Subcutaneous abdominal adipose tissue (tissue), 5 donors: ENCODE data around the gene CROCC2.

Source experiments
- H3K27ac ChIP-seq: one replicate; pipeline ENCODE4 v1.7.0; 2013; ENCODE audit warnings: low read depth, mild to moderate bottlenecking, inconsistent platforms, low read length, moderate library complexity
- H3K27me3 ChIP-seq, 5 donors: one replicate each; pipeline ENCODE4 v1.7.0; 2013; ENCODE audit warnings: low read length in 5 of 5, inconsistent platforms in 1 of 5; ENCODE audit not compliant: control insufficient read depth in 5 of 5, insufficient read depth in 4 of 5
- H3K36me3 ChIP-seq, 5 donors: one replicate each; pipeline ENCODE4 v1.7.0; 2013; ENCODE audit warnings: low read length in 5 of 5; ENCODE audit not compliant: control insufficient read depth in 5 of 5, insufficient read depth in 5 of 5
- H3K4me1 ChIP-seq, 5 donors: one replicate each; pipeline ENCODE4 v1.7.0; 2013; ENCODE audit warnings: low read length in 5 of 5, mild to moderate bottlenecking in 3 of 5, moderate library complexity in 1 of 5; ENCODE audit not compliant: control insufficient read depth in 5 of 5, insufficient read depth in 5 of 5
- H3K4me3 ChIP-seq, 5 donors: one replicate each; pipeline ENCODE4 v1.7.0; 2013; ENCODE audit warnings: low read length in 5 of 5, low read depth in 1 of 5
- H3K9ac ChIP-seq, 5 donors: one replicate each; pipeline ENCODE4 v1.7.0; 2013; ENCODE audit warnings: low read length in 5 of 5, mild to moderate bottlenecking in 4 of 5, moderate library complexity in 3 of 5
- H3K9me3 ChIP-seq, 5 donors: one replicate each; pipeline ENCODE4 v1.7.0; 2013; ENCODE audit warnings: low read length in 5 of 5; ENCODE audit not compliant: control insufficient read depth in 5 of 5
- donor health status: healthy.
- donor health status: healthy.
- donor health status: healthy.
- donor health status: healthy.
- donor health status: healthy.

The CROCC2 gene

DNA sequence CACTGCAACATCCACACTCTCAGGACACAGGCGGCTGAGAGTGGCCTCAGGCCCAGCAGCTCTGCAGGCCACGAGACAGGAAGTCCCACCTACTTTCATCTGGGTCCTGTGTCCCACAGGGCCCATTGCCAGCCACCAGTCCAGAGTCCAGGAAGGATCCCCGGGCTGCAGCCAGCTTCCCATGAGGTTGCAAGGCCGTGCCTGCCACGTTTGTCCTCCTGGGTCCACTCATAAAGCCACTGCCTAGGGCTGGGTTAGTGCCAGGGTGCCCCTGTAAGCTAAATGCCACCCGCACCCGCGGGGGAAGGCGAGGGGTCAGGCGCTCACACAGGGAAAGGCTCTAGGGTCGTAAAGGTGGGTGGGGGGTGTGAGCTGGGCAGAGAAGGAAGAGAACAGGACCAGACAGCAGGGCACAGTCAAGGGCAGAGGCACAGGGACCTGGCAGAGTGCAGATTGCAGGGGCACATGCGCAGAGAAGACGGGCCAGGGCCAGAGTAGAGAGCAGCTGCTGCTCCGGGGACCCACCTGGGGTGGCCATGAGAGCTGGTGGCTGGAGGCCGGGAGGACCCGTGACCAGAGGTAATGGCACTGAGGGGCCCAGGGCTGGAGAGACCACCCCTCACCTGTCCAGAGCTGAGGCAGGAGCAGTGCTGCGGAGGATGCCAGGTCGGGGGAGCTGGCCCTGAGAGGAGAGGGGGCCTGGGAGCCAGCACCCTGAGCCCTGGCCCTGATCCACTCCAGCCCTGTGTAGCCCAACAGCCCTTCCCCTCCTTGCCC lies 29.5 kb upstream of the CROCC2 start:
- Histone ChIP-seq H3K9me3 (no peaks in the 10 kb centered on the region), H3K4me1 (peaks cover 4 to 50% (median 36%) of the 10 kb centered on the region in 5 donors), H3K36me3 (no peaks in the 10 kb centered on the region), H3K4me3 (no peak overlapping the region), H3K27ac (no peak overlapping the region), H3K27me3 (no peaks in the 10 kb centered on the region), H3K9ac (peak overlapping the region in 1 of 5 donors; percentile 20)

DNA sequence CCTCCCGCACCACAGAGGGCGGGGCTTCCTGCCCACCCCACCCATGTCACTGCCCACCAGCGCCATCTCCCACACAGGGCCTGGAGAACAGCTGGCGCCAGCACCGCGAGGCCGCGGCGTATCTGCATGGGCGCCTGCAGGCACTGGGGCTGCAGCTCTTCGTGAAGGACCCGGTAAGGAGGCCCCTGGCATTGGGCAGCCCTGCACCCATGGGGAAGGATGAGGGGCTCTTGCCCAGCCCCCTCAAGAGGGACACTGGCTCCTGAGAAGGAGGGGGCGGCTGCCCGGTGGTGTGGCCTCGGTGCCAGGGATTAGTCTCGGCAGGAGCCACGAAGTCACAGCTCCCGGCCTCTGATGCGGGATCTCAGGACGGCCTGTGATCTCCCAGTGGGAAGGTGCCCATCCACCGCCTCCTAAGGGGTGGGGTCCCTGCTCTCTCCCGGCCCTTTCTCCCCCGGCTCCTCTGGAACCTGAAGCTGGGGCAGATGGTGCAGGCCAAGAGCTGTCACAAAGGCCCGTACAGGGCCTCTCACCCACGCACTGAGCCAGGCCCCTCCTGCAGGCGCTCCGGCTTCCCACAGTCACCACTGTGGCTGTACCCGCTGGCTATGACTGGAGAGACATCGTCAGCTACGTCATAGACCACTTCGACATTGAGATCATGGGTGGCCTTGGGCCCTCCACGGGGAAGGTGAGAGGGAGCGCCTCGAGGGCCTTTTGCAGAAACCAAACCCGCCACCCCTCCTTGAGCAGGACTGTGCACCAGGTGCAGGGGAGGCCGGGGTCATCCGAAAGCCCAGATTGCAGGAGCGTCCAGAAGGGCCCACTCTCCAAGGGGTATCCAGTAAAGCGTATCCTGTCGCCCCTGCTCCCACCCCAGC lies 28.4 kb upstream of the CROCC2 start:
- Histone ChIP-seq H3K9ac (no peak overlapping the region), H3K9me3 (no peaks in the 10 kb centered on the region), H3K27ac (no peak overlapping the region), H3K27me3 (no peaks in the 10 kb centered on the region), H3K36me3 (no peaks in the 10 kb centered on the region), H3K4me1 (peaks cover 2 to 39% (median 31%) of the 10 kb centered on the region in 5 donors), H3K4me3 (no peak overlapping the region)

DNA sequence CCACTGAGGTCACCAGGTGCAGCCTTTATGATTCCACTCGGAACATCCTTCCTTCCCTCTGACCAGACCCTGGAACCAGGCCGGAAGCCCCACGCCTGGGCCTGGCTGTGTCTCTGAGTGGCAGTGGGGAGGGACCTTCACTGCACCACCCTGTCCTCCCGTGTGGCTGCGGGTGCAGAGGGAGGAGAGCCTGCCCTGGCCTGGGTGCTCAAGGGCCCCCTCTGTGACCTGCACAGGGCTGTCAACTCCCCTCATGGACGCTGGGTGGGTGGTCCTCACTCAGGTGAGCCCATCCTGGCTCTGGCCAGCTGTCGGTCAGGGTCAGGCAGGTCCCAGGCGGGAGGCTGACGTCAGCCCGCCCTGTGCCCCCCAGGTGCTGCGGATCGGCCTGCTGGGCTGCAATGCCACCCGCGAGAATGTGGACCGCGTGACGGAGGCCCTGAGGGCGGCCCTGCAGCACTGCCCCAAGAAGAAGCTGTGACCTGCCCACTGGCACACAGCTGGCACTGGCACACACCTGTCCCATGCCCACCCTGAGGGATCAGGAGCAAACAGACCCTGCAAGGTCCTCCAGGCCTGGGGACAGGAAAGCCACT lies 27.7 kb upstream of the CROCC2 start:
- Histone ChIP-seq H3K9me3 (no peaks in the 10 kb centered on the region), H3K27me3 (no peaks in the 10 kb centered on the region), H3K4me1 (peaks cover 2 to 32% (median 25%) of the 10 kb centered on the region in 5 donors), H3K9ac (no peak overlapping the region), H3K4me3 (no peak overlapping the region), H3K27ac (no peak overlapping the region), H3K36me3 (no peaks in the 10 kb centered on the region)

- no peak overlapping the region for H3K9ac ChIP-seq
- H3K4me1 ChIP-seq, result peaks cover 2 to 25% (median 19%) of the 10 kb centered on the region in 5 donors
- no peak overlapping the region for H3K27ac ChIP-seq
- H3K4me3 ChIP-seq, result no peak overlapping the region
- H3K9me3 ChIP-seq, result no peaks in the 10 kb centered on the region
- H3K36me3 ChIP-seq, result no peaks in the 10 kb centered on the region
- no peaks in the 10 kb centered on the region for H3K27me3 ChIP-seq
Measured at GRCh38 chr2:240879105-240879504, 27.0 kb upstream of the CROCC2 start.

DNA sequence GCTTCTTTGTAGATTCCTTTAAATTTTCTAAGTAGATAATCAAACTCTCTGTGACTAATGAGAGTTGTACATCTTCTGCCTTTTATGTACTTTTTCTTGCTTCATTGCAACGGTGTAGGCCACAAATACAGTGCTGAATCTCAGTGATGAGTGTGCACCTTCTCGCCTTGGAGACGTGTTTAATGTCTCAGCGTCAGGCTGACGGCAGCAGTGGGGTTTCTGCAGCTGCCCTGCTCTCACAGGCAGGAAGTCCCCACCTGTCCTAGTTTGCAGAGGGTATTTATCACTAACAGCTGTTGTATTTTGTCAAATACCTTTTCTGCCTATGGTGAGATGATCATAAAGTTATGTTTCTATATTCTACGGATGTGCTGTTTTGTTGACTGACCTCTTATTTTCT lies 24.2 kb upstream of the CROCC2 start:
- H3K4me3 ChIP-seq, result no peak overlapping the region
- no peak overlapping the region for H3K27ac ChIP-seq
- peaks cover 0 to 4% (median 3%) of the 10 kb centered on the region in 5 donors for H3K4me1 ChIP-seq
- no peak overlapping the region for H3K9ac ChIP-seq
- H3K27me3 ChIP-seq, result no peaks in the 10 kb centered on the region
- no peaks in the 10 kb centered on the region for H3K36me3 ChIP-seq
- H3K9me3 ChIP-seq, result no peaks in the 10 kb centered on the region

DNA sequence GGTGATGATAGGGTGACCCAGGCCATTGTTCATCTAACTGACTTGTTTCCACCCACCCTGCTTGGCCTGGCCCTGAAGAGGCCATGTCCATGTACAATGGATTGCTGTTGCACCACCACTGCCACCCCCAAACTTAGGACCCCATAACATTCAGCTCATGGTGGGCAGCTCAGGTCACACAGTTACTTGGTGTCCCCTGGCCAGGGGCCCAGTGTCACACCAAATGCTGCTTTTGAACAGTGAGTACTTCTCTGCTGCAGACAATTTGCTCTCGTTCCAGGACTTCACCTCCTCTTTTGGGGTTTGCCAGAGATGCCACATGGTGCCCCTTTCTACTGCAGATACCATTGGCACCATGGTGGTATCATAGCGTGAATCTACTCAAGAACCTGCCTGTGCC lies 21.9 kb upstream of the CROCC2 start:
- H3K9me3 ChIP-seq, result no peaks in the 10 kb centered on the region
- no peaks in the 10 kb centered on the region for H3K27me3 ChIP-seq
- H3K4me1 ChIP-seq, result no peaks in the 10 kb centered on the region
- no peak overlapping the region for H3K4me3 ChIP-seq
- no peak overlapping the region for H3K9ac ChIP-seq
- H3K36me3 ChIP-seq, result no peaks in the 10 kb centered on the region
- no peak overlapping the region for H3K27ac ChIP-seq

- H3K4me1 ChIP-seq, result no peaks in the 10 kb centered on the region
- no peaks in the 10 kb centered on the region for H3K36me3 ChIP-seq
- H3K9me3 ChIP-seq, result no peaks in the 10 kb centered on the region
- H3K4me3 ChIP-seq, result no peak overlapping the region
- no peak overlapping the region for H3K9ac ChIP-seq
- no peak overlapping the region for H3K27ac ChIP-seq
- no peaks in the 10 kb centered on the region for H3K27me3 ChIP-seq
Measured at GRCh38 chr2:240884745-240885144, 21.4 kb upstream of the CROCC2 start.

- H3K4me1 ChIP-seq, result no peaks in the 10 kb centered on the region
- H3K36me3 ChIP-seq, result no peaks in the 10 kb centered on the region
- no peak overlapping the region for H3K4me3 ChIP-seq
- no peak overlapping the region for H3K27ac ChIP-seq
- no peak overlapping the region for H3K9ac ChIP-seq
- H3K27me3 ChIP-seq, result no peaks in the 10 kb centered on the region
- H3K9me3 ChIP-seq, result no peaks in the 10 kb centered on the region
Measured at GRCh38 chr2:240885566-240885965, 20.6 kb upstream of the CROCC2 start.

DNA sequence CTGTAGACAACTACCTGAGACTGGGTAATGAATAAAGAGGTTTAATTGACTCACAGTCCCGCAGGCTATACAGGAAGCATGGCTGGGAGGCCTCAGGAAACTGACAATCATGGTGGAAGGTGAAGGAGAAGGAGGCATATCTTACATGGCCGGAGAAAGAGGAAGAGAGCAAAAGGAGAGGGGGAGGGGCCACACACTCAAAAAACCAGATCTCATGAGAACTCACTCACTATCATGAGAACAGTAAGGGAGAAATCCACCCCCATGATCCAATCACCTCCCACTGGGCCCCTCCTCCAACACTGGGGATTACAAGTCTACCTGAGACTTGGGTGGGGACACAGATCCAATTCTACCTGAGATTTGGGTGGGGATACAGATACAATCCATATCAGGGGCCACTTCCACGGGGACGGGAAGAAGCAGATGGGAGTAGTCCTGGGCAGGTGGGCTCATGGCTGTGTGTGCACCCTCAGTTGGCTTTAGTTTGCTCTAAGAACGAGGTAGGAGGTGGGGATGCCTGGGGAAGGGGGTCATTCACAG lies 20.0 kb upstream of the CROCC2 start:
- Histone ChIP-seq H3K36me3 (no peaks in the 10 kb centered on the region), H3K27me3 (no peaks in the 10 kb centered on the region), H3K4me3 (no peak overlapping the region), H3K27ac (no peak overlapping the region), H3K4me1 (no peaks in the 10 kb centered on the region), H3K9me3 (no peaks in the 10 kb centered on the region), H3K9ac (no peak overlapping the region)
